Activated gamma-delta T cell treated with anti-CD3 and anti-CD28 coated beads, Interleukin-2, amount 50 U/mL, for 16 hours (primary cell): Measurements from ENCODE around the gene HSD17B12.

Experiments
- DNase-seq: peaks from one replicate; pipeline ENCODE4 v3.0.0-alpha.2; 2020; ENCODE audit warnings: low read depth

The HSD17B12 gene

GRCh38 chr11:43806976-43807375 lies 126.4 kb downstream of the HSD17B12 start:
- no peak for DNase-seq

DNA sequence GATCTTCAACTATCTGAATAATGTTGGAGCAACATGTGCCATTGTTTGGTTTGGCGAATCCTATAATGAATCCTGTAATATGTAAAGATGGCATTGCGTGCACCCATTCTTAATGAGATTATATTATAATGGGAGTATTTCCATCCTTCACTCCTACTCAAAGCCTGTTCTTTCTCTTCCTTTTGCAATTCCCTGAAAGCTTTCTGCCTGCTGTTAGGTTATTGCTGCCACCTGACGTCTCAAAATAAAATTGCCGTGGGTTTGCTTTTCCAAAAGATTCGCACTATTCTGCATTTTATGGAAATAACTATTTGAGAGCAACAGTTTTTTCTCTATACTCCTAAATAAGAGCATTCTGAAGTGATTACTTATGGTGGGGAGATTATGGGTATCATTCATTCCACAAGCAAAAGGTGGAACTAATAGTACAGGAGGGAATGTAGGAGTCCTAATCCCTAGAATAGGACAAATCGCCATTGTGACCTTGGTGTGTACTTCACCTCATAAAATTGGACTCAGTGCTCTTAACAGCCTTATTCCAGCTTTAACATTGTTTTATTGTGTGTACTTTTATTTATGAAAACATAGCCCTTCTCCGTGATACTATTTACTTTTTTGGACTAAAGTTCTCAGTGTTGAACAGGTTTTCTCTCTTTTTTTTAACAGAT lies 130.5 kb downstream of the HSD17B12 start:
- no peak for DNase-seq

DNA sequence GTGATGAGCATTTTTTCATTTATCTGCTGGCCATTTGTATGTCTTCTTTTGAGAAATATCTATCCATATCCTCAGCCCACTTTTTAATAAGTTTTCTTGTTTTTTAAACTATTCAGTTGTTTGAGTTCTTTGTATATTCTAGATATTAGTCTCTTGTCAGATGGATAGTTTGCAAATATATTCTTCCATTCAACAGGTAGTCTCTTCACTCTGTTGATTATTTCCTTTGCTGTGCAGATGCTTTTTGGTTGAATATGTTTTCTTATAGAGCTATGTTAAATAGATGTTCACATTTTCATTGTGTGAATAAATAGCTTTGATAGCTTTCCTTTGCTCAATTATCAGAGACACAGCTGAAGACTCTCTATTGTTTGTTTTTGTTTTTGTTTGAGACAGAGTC lies 131.9 kb downstream of the HSD17B12 start:
- no peak for DNase-seq

GRCh38 chr11:43818220-43818619 lies 137.7 kb downstream of the HSD17B12 start:
- no peak for DNase-seq

DNA sequence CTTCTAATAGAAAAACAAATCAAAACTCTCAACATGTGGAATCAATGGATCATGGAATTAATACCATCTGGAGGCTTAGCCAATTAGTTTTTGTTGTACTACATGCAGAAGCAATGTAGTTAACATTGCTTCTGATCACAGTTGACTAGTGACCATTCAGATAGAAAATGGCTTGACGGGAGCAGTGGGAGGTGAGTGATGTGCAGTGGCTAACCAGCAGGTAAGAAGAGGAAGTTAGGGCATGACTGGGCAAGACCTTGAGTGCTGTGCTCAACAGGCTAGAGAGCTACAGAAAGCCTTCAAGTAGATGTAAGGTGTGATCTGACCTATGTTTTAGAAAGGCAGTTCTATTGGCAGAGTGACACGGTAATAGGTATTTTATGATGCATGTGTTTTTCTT lies 139.4 kb downstream of the HSD17B12 start:
- no peak for DNase-seq

DNA sequence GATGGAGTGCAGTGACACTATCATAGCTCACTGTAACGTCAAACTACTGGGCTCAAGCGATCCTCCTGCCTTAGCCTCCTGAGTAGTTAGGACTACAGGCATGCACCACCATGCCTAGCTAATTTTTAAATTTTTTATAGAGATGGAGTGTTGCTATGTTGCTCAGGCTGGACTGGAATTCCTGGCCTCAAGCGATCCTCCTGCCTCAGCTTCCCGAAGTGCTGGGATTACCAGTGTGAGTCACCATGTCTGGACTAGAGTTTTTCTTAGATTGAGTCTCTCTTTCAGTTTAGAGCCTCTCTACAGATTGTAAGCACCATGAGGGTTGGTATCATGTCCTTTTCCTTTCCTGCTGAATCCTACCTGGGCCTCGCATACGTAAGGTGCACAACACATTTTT lies 142.8 kb downstream of the HSD17B12 start:
- DNase-seq = no peak

- DNase-seq = no peak
Measured at GRCh38 chr11:43823851-43824250, 143.3 kb downstream of the HSD17B12 start.

- DNase-seq = no peak
Measured at GRCh38 chr11:43825217-43825816, 144.8 kb downstream of the HSD17B12 start.

- DNase-seq = peak; percentile 4
Measured at GRCh38 chr11:43830928-43831440, 150.4 kb downstream of the HSD17B12 start.

DNA sequence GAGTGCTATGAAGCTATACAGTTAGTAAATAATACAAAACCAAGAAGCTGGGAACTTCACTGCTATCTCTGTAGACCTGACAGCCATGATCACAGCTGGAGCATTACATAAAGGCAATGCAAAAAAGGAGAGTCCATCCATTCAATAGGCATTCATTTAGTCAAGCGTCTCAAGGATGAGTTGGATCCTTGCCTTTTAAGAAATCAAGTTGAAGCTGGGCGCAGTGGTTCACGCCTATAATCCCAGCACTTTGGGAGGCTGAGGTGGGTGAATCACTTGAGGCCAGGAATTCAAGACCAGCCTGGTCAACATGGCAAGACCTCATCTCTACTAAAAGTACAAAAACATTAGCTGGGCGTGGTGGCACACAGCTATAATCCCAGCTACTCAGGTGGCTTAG lies 152.0 kb downstream of the HSD17B12 start:
- no peak for DNase-seq

- no peak for DNase-seq
Measured at GRCh38 chr11:43833657-43834073, 153.1 kb downstream of the HSD17B12 start.

GRCh38 chr11:43834286-43834685 lies 153.7 kb downstream of the HSD17B12 start:
- DNase-seq = no peak

DNA sequence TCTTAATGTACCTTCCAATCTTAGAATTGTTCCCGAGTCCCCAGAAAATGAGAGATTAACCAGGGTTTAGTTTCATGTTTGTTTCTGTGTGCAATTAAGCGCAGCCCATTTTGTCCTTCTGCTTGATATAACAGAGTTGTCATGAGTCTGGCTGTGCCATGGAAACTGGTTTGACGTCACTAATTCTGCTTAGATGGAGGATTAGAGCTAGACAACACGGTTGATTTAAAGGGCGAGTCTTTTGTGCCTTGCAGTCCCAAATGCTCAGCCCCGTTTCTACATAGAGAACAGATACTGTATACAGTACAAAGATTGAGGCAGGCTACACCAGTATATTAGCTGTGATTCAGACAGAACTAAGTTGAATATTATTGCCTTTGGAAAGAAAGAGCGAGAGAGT lies 154.6 kb downstream of the HSD17B12 start:
- no peak for DNase-seq

GRCh38 chr11:43837879-43838278 lies 157.3 kb downstream of the HSD17B12 start:
- no peak for DNase-seq

DNA sequence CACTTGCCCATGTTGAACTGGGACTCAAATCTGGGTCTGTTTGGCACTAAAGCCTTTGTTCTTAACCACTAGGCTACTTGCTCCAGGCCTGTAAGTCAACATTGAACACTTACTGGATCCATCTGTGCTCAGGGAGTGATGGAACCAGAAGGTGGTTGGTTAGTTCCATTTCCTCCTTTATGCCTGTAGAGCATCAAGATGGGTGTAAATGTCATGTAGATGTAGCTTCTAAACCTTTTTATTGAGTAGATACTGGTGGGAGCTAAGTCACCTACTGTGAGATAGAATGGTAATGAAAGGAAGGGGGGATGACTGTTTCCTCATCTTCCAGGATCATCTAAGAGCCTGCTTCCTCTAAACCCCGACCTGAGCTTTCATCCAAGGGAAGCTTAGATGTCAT lies 161.5 kb downstream of the HSD17B12 start:
- no peak for DNase-seq

- no peak for DNase-seq
Measured at GRCh38 chr11:43845816-43846215, 165.3 kb downstream of the HSD17B12 start.

DNA sequence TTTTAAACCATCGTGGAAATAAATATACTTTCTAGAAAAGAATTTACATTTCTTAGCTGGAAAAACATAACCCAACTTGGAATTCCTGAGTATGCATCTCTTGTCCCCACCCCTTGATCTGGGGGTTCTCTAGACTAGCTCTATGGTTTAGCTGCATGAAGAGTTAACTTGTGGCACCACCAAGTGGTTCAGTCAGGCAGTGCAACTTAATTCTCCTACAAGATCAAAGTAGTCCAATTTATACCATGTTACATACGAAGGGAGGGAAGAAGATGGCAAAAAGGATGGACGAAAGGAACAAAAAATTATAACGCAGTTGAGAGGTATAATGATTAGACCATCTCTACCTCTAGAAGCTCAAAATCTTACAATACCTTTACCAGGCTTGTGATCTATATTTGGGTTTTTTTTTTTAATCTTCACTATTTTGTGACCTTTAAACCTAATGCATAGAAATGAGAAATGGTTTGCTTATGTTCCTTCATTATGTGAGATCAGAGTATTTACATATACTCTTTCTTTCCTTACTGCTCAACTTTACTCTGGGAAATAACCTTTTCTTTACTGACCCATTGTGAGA lies 171.6 kb downstream of the HSD17B12 start:
- peak; percentile 37 for DNase-seq

GRCh38 chr11:43853781-43854180 lies 173.2 kb downstream of the HSD17B12 start:
- no peak for DNase-seq

- no peak for DNase-seq
Measured at GRCh38 chr11:43856993-43857392, 176.5 kb downstream of the HSD17B12 start.

DNA sequence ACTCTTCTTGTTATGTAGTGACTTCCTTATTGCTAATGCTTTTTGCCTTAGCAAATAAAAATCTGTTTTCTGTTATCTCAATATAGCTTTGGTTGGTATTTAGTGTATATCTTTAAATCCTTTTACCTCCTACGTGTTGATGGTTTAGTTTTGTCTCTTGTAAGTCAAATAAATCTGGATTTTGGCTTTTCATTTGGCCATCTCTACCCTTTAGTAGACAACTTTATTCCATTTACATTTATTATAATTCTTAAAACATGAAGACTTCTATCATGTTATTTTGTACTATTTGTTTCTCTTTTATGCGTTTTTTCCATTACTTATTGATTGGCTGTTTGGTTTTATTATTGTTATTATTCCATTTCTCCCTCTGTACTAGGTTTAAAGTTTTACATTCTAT lies 180.6 kb downstream of the HSD17B12 start:
- no peak for DNase-seq

- DNase-seq = no peak
Measured at GRCh38 chr11:43866520-43866919, 186.0 kb downstream of the HSD17B12 start.

DNA sequence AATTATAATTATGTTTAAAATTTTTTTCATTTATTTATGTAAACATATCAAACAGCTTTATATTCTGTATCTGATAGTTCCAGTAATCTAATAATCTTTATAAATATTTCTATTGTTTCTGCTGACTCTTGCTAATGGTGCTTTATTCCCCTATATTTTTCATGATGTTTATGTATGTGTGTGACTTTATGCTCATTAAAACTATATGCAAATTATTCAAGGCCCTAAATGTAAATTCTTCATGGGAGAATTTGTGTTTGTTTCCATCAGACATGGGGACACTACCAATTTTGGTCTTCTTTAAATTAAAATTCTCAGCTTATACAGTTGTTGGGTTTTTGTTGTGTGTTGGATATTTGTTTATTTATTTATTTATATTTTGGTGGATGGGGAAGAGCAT lies 186.4 kb downstream of the HSD17B12 start:
- DNase-seq = no peak

DNA sequence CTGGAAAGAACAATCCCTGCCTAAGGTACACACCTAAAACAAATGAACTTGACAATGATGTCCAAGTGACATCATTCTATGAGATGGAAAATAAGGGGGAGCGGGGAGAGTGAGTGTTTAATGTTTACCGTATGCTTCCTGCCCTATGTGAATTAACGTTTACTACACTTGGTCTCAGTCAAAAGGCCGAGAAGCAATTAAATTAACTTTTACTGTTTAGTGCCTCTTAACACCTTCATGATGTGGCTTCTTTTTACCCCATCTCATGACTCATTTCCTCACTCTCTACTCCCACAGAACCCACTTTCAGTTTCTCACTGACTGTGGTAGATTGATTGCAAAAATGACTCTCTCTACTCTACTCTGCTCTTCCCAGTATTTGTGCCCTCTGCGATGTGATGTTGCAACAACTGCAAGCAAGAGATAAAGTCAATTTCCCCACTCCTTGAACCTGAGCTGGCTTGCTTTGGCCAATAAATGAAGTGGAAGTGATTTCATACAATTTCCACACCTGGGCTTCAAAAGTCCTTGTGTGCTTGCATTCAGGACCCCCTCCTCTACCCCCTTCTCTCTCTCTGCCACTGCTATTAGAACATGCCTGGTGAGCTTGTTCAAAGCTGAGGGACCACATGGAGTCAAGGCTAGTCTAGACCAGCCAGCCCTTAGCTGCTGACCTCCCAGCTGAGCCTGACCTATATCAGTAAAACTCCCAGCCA lies 188.5 kb downstream of the HSD17B12 start:
- DNase-seq = peak; percentile 19
